GM19043 (cell line): Measurements from ENCODE around the gene DDX46.
"Not testable (repeated sequence)": the region's sequence is repeated elsewhere in the genome, so short reads cannot be mapped to it uniquely, and the experiment has no call there.

Source experiments
- ATAC-seq: cut with Tn5 transposase; IDR thresholded peaks from one replicate; pipeline ENCODE4 v1.9.1; 2021; ENCODE audit warnings: low read depth; ENCODE audit not compliant: unreplicated experiment

Gene DDX46

GRCh38 chr5:134840811-134841210 is 82.2 kb downstream of the DDX46 start:
- ATAC-seq, result no peak

- ATAC-seq, result no peak
Observed at GRCh38 chr5:134844252-134844651, 85.7 kb downstream of the DDX46 start.

GRCh38 chr5:134845335-134845851 is 86.8 kb downstream of the DDX46 start:
- no peak for ATAC-seq

GRCh38 chr5:134845852-134846640 is 87.5 kb downstream of the DDX46 start, which contains the start of gene C5orf24:
TSS of gene C5orf24 (plus strand) at chr5:134845968. CDS start at chr5:134854901, 8,933 bp downstream.
- ATAC-seq, result peak; percentile 94

- ATAC-seq, result no peak
Observed at GRCh38 chr5:134846641-134846960, 88.0 kb downstream of the DDX46 start.

GRCh38 chr5:134849434-134849933 is 90.9 kb downstream of the DDX46 start:
- ATAC-seq, result not testable (repeated sequence)

- ATAC-seq, result no peak
Observed at GRCh38 chr5:134851307-134851923, 92.8 kb downstream of the DDX46 start.

- not testable (repeated sequence) for ATAC-seq
Observed at GRCh38 chr5:134856465-134856864, 97.9 kb downstream of the DDX46 start.

GRCh38 chr5:134857401-134857800 is 98.8 kb downstream of the DDX46 start:
- no peak for ATAC-seq

- no peak for ATAC-seq
Observed at GRCh38 chr5:134864707-134865106, 106.1 kb downstream of the DDX46 start.

GRCh38 chr5:134873494-134873893 is 114.9 kb downstream of the DDX46 start:
- no peak for ATAC-seq

- ATAC-seq, result peak; percentile 73
Observed at GRCh38 chr5:134873987-134874830, 115.6 kb downstream of the DDX46 start, which contains the start of gene TXNDC15. TSS of gene TXNDC15 (plus strand) at chr5:134874371. CDS start at chr5:134874428, 57 bp downstream.

GRCh38 chr5:134874831-134875655 is 116.5 kb downstream of the DDX46 start:
- ATAC-seq, result peak; percentile 27

- ATAC-seq, result peak; percentile 37
Observed at GRCh38 chr5:134877159-134877558, 118.6 kb downstream of the DDX46 start.

- ATAC-seq, result no peak
Observed at GRCh38 chr5:134878403-134878802, 119.8 kb downstream of the DDX46 start.

GRCh38 chr5:134879456-134879855 is 120.9 kb downstream of the DDX46 start:
- no peak for ATAC-seq
